GM19324 (cell line): ENCODE data around the gene BDH1.
"Not testable (repeated sequence)": the region's sequence is repeated elsewhere in the genome, so short reads cannot be mapped to it uniquely, and the experiment has no call there.

Source experiments
- ATAC-seq: cut with Tn5 transposase; IDR thresholded peaks from one replicate; pipeline ENCODE4 v1.9.1; 2021; ENCODE audit warnings: mild to moderate bottlenecking, moderate library complexity; ENCODE audit not compliant: unreplicated experiment, low FRiP score

Gene BDH1

GRCh38 chr3:197522183-197522715, 33.5 kb downstream of the BDH1 start:
- no peak for ATAC-seq

- no peak for ATAC-seq
Observed at GRCh38 chr3:197521277-197522182, 34.2 kb downstream of the BDH1 start.

- ATAC-seq, result no peak
Observed at GRCh38 chr3:197520311-197521276, 35.2 kb downstream of the BDH1 start.

GRCh38 chr3:197519801-197520211, 36.0 kb downstream of the BDH1 start:
- no peak for ATAC-seq

- no peak for ATAC-seq
Observed at GRCh38 chr3:197518881-197519421, 36.8 kb downstream of the BDH1 start.

GRCh38 chr3:197517922-197518683, 37.7 kb downstream of the BDH1 start:
- ATAC-seq, result not testable (repeated sequence)

GRCh38 chr3:197516890-197517606, 38.7 kb downstream of the BDH1 start:
- ATAC-seq, result not testable (repeated sequence)

GRCh38 chr3:197516517-197516889, 39.3 kb downstream of the BDH1 start:
- no peak for ATAC-seq

- ATAC-seq, result no peak
Observed at GRCh38 chr3:197514786-197515355, 40.9 kb downstream of the BDH1 start.

GRCh38 chr3:197513953-197514785, 41.6 kb downstream of the BDH1 start:
- ATAC-seq, result no peak

- no peak for ATAC-seq
Observed at GRCh38 chr3:197512691-197513571, 42.8 kb downstream of the BDH1 start.

- no peak for ATAC-seq
Observed at GRCh38 chr3:197511853-197512635, 43.7 kb downstream of the BDH1 start.

- no peak for ATAC-seq
Observed at GRCh38 chr3:197511130-197511529, 44.6 kb downstream of the BDH1 start.

- no peak for ATAC-seq
Observed at GRCh38 chr3:197510642-197511018, 45.1 kb downstream of the BDH1 start.

GRCh38 chr3:197508924-197509775, 46.6 kb downstream of the BDH1 start:
- ATAC-seq, result no peak
